Measurements from ENCODE around the gene NPC1.

GRCh38 chr18:23609390-23610023 lies 23.2 kb upstream of the NPC1 start:
- peak in 2 of 3 donors; percentile 88 to 91 for TF ChIP-seq POLR2AphosphoS5 (IDR thresholded peaks at IDR 0.05)
- TF ChIP-seq CTCF (IDR thresholded peaks at IDR 0.05) = no peak
- no peak for TF ChIP-seq POLR2A (IDR thresholded peaks at IDR 0.05)

Data from stomach (tissue), 4 donors.